ENCODE measurements around the gene NRG4. TPM values are rescaled to one million over a fixed set of nuclear protein-coding genes. Genes with fewer than 3 reads are reported as not detected.

The NRG4 gene
- total and polyA plus RNA-seq, 9 of the 15 experiments (the other 6 are each of a cell fraction or from before 2014, with no cell fraction given), result 0.33 to 2.5 (median 0.76) TPM

DNA sequence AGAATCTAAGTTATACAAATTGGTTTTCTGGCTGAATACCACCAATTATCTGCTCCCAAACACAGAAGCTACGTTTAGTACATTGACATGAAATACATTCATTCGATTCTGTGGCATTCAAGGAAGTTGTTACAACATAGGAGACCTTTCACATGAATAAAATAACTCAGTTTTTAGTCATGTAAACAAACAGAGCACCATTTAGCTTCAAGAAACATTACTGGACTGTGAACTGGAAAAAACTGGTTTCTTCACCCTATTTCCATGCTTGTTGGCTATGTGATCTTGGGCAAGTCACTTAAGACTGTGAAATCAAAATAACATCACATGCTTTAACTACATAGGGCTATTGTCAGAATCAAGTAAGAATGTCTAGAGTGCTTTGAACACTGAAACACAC is 46.2 kb downstream of the NRG4 start:
- in situ Hi-C loops (cut with MboI) (no loop called here), intact Hi-C loops (cut with micrococcal nuclease) (no loop called here)
- H3K27me3 ChIP-seq (ENCODE audit: control insufficient read depth in 2 of 2, insufficient read depth in 2 of 2, low read length in 2 of 2), result no peaks in the 10 kb centered on the region; a peak in 1 of 5 replicates
- no peaks in the 10 kb centered on the region for H3K9me3 ChIP-seq (replicated peaks; ENCODE audit: control insufficient read depth, insufficient read depth, low read depth, low read length)
- H3K4me3 ChIP-seq, result no peak overlapping the region
- H3K9ac ChIP-seq (ENCODE audit: insufficient read depth in 1 of 2, low read depth in 2 of 2, low read length in 2 of 2), result no peak overlapping the region
- 0 out of 2 replicates have a peak overlapping the region, but pooled peaks have one; percentile 92 for H2AFZ ChIP-seq (ENCODE audit: low read depth, low read length)
- no TSS peak for BruUV-seq (replicated peaks)
- TF ChIP-seq, protein P1, sequence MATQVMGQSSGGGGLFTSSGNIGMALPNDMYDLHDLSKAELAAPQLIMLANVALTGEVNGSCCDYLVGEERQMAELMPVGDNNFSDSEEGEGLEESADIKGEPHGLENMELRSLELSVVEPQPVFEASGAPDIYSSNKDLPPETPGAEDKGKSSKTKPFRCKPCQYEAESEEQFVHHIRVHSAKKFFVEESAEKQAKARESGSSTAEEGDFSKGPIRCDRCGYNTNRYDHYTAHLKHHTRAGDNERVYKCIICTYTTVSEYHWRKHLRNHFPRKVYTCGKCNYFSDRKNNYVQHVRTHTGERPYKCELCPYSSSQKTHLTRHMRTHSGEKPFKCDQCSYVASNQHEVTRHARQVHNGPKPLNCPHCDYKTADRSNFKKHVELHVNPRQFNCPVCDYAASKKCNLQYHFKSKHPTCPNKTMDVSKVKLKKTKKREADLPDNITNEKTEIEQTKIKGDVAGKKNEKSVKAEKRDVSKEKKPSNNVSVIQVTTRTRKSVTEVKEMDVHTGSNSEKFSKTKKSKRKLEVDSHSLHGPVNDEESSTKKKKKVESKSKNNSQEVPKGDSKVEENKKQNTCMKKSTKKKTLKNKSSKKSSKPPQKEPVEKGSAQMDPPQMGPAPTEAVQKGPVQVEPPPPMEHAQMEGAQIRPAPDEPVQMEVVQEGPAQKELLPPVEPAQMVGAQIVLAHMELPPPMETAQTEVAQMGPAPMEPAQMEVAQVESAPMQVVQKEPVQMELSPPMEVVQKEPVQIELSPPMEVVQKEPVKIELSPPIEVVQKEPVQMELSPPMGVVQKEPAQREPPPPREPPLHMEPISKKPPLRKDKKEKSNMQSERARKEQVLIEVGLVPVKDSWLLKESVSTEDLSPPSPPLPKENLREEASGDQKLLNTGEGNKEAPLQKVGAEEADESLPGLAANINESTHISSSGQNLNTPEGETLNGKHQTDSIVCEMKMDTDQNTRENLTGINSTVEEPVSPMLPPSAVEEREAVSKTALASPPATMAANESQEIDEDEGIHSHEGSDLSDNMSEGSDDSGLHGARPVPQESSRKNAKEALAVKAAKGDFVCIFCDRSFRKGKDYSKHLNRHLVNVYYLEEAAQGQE (IDR thresholded peaks at IDR 0.05; ENCODE audit: borderline replicate concordance), result peak; percentile 29; the same call in 1 of the 2 replicates
- TF ChIP-seq, protein P1 (CRISPR knock-in tag; IDR thresholded peaks at IDR 0.05; ENCODE audit: low read depth), result no peak
- TF ChIP-seq EGR1 (conservative IDR thresholded peaks at IDR 0.05) (no peak), NR3C1 (CRISPR knock-in tag; IDR thresholded peaks at IDR 0.05) (no peak), ZNF57 (CRISPR knock-in tag; IDR thresholded peaks at IDR 0.05) (no peak)
- H4K20me1 ChIP-seq (replicated peaks; ENCODE audit: control insufficient read depth, insufficient read depth, low read length), result no peaks in the 10 kb centered on the region
- POLR2A ChIA-PET, result interaction anchor here (0.6 to 0.8 kb wide), 2 partner anchors 15 to 69 kb away, joined by 3 read pairs; no protein-coding TSS in a partner anchor
- peaks cover 0 to 7% of the 10 kb centered on the region in 2 experiments; a peak in 1 of 5 replicates for H3K4me1 ChIP-seq (replicated peaks in 1 of 2; ENCODE audit: control insufficient read depth in 2 of 2, insufficient read depth in 2 of 2, low read length in 2 of 2)
- H3K27ac ChIP-seq (ENCODE audit: extremely low read depth, low read depth, low read length), result no peak overlapping the region
- DNase-seq (ENCODE audit: extremely low read depth in 1 of 4, low spot score in 3 of 4) (no peak), FAIRE-seq (no peak), ATAC-seq (no peak)
- no peaks in the 10 kb centered on the region for H3K36me3 ChIP-seq (ENCODE audit: control insufficient read depth, insufficient read depth, low read length)
- no peaks in the 10 kb centered on the region for H3K9me1 ChIP-seq (ENCODE audit: control insufficient read depth, insufficient read depth, low read length)
- 16% methylated on average over 2 of the region's 2 CpGs for WGBS (ENCODE audit: insufficient coverage, low coverage, missing lambda C conversion rate)
- H3K79me2 ChIP-seq (ENCODE audit: control insufficient read depth, insufficient read depth, low read length), result no peaks in the 10 kb centered on the region
- CTCF ChIA-PET (ENCODE audit: low intra/inter-chr PET ratio), result no interaction called here
- H3K4me2 ChIP-seq (ENCODE audit: insufficient read depth, low read length), result no peak overlapping the region
